GM18508 (cell line): Measurements from ENCODE around the gene EP400.
"Not testable (repeated sequence)": the region's sequence is repeated elsewhere in the genome, so short reads cannot be mapped to it uniquely, and the experiment has no call there.

Experiments used
- ATAC-seq: cut with Tn5 transposase; IDR thresholded peaks from one replicate; pipeline ENCODE4 v1.9.1; 2021; ENCODE audit warnings: moderate number of reproducible peaks; ENCODE audit not compliant: insufficient read depth, unreplicated experiment

The EP400 gene

GRCh38 chr12:132040906-132041606 is 91.3 kb downstream of the EP400 start:
- ATAC-seq, result no peak

- no peak for ATAC-seq
Measured at GRCh38 chr12:132043216-132043615, 93.5 kb downstream of the EP400 start.

- ATAC-seq, result no peak
Measured at GRCh38 chr12:132043770-132044467, 94.2 kb downstream of the EP400 start.

GRCh38 chr12:132044661-132045412 is 95.1 kb downstream of the EP400 start:
- no peak for ATAC-seq

GRCh38 chr12:132045751-132046150 is 96.0 kb downstream of the EP400 start:
- no peak for ATAC-seq

GRCh38 chr12:132046561-132046960 is 96.8 kb downstream of the EP400 start:
- ATAC-seq, result no peak

GRCh38 chr12:132047630-132048029 is 97.9 kb downstream of the EP400 start:
- not testable (repeated sequence) for ATAC-seq

GRCh38 chr12:132049442-132049841 is 99.7 kb downstream of the EP400 start:
- no peak for ATAC-seq

GRCh38 chr12:132049876-132050275 is 100.1 kb downstream of the EP400 start:
- no peak for ATAC-seq

- ATAC-seq, result not testable (repeated sequence)
Measured at GRCh38 chr12:132051718-132052117, 102.0 kb downstream of the EP400 start.

GRCh38 chr12:132052196-132052932 is 102.6 kb downstream of the EP400 start:
- ATAC-seq, result no peak

GRCh38 chr12:132053338-132054330 is 103.9 kb downstream of the EP400 start:
- no peak for ATAC-seq

GRCh38 chr12:132054983-132055382 is 105.2 kb downstream of the EP400 start:
- ATAC-seq, result no peak

GRCh38 chr12:132055535-132056096 is 105.9 kb downstream of the EP400 start:
- ATAC-seq, result no peak

GRCh38 chr12:132056320-132056719 is 106.6 kb downstream of the EP400 start:
- no peak for ATAC-seq

GRCh38 chr12:132056951-132057350 is 107.2 kb downstream of the EP400 start:
- ATAC-seq, result no peak

GRCh38 chr12:132057691-132058090 is 107.9 kb downstream of the EP400 start:
- no peak for ATAC-seq

GRCh38 chr12:132061197-132061596 is 111.5 kb downstream of the EP400 start:
- no peak for ATAC-seq
